ENCODE measurements around the gene TMC1. TPM values are rescaled to one million over a fixed set of nuclear protein-coding genes. Genes with fewer than 3 reads are reported as not detected.

TMC1 gene
- total and polyA plus RNA-seq, 2 of the 13 experiments (the other 11 are each of a cell fraction or from before 2014, with no cell fraction given) = 0.02 to 0.03 TPM

GRCh38 chr9:72884508-72884907 lies 363.1 kb downstream of the TMC1 start:
- CTCF ChIA-PET (ENCODE audit: low intra/inter-chr PET ratio, low total read pairs) = no interaction called here
- 72% methylated on average over 1 of the region's 1 CpG for WGBS (ENCODE audit: low lambda C conversion rate)
- intact Hi-C loops (cut with micrococcal nuclease; ENCODE audit: unreplicated experiment) (no loop called here), in situ Hi-C loops (cut with HindIII; ENCODE audit: extremely low pct_ligation_motif_present, low pct_unique_long_range_greater_than_20kb) (no loop called here)
- Histone ChIP-seq H3K27me3 (ENCODE audit: control insufficient read depth in 1 of 2, insufficient read depth in 2 of 2, low read length in 2 of 2) (no peaks in the 10 kb centered on the region), H3K9ac (ENCODE audit: insufficient read depth, low read depth, low read length) (no peak overlapping the region), H3K79me2 (ENCODE audit: insufficient read depth, low read length) (no peaks in the 10 kb centered on the region), H3K9me3 (ENCODE audit: low read length) (no peaks in the 10 kb centered on the region), H3K4me3 (replicated peaks in 1 of 3; ENCODE audit: insufficient read depth in 1 of 3, low read depth in 2 of 3, low read length in 3 of 3) (no peak overlapping the region), H4K20me1 (ENCODE audit: insufficient read depth, low read length) (no peaks in the 10 kb centered on the region), H3K36me3 (replicated peaks in 1 of 2; ENCODE audit: control insufficient read depth in 1 of 2, insufficient read depth in 2 of 2, low read length in 2 of 2) (0 out of 5 replicates have a peak, but pooled peaks cover 0 to 3% of the 10 kb centered on the region in 2 experiments), H3K4me1 (ENCODE audit: insufficient read depth, low read length) (no peaks in the 10 kb centered on the region), H3K4me2 (ENCODE audit: low read depth, low read length) (no peak overlapping the region), H2AFZ (ENCODE audit: low read length) (no peak overlapping the region), H3K27ac (ENCODE audit: extremely low read length, insufficient read depth, low read length) (no peak overlapping the region)
- DNase-seq (ENCODE audit: low spot score) (no peak), FAIRE-seq (no peak), ATAC-seq (no peak)
- TF ChIP-seq, protein P1, sequence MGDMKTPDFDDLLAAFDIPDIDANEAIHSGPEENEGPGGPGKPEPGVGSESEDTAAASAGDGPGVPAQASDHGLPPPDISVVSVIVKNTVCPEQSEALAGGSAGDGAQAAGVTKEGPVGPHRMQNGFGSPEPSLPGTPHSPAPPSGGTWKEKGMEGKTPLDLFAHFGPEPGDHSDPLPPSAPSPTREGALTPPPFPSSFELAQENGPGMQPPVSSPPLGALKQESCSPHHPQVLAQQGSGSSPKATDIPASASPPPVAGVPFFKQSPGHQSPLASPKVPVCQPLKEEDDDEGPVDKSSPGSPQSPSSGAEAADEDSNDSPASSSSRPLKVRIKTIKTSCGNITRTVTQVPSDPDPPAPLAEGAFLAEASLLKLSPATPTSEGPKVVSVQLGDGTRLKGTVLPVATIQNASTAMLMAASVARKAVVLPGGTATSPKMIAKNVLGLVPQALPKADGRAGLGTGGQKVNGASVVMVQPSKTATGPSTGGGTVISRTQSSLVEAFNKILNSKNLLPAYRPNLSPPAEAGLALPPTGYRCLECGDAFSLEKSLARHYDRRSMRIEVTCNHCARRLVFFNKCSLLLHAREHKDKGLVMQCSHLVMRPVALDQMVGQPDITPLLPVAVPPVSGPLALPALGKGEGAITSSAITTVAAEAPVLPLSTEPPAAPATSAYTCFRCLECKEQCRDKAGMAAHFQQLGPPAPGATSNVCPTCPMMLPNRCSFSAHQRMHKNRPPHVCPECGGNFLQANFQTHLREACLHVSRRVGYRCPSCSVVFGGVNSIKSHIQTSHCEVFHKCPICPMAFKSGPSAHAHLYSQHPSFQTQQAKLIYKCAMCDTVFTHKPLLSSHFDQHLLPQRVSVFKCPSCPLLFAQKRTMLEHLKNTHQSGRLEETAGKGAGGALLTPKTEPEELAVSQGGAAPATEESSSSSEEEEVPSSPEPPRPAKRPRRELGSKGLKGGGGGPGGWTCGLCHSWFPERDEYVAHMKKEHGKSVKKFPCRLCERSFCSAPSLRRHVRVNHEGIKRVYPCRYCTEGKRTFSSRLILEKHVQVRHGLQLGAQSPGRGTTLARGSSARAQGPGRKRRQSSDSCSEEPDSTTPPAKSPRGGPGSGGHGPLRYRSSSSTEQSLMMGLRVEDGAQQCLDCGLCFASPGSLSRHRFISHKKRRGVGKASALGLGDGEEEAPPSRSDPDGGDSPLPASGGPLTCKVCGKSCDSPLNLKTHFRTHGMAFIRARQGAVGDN (CRISPR knock-in tag; IDR thresholded peaks at IDR 0.05) = no peak
- no peak for TF ChIP-seq ZC3H13 (CRISPR knock-in tag; IDR thresholded peaks at IDR 0.05)
- TF ChIP-seq, protein P2, sequence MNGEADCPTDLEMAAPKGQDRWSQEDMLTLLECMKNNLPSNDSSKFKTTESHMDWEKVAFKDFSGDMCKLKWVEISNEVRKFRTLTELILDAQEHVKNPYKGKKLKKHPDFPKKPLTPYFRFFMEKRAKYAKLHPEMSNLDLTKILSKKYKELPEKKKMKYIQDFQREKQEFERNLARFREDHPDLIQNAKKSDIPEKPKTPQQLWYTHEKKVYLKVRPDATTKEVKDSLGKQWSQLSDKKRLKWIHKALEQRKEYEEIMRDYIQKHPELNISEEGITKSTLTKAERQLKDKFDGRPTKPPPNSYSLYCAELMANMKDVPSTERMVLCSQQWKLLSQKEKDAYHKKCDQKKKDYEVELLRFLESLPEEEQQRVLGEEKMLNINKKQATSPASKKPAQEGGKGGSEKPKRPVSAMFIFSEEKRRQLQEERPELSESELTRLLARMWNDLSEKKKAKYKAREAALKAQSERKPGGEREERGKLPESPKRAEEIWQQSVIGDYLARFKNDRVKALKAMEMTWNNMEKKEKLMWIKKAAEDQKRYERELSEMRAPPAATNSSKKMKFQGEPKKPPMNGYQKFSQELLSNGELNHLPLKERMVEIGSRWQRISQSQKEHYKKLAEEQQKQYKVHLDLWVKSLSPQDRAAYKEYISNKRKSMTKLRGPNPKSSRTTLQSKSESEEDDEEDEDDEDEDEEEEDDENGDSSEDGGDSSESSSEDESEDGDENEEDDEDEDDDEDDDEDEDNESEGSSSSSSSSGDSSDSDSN (CRISPR knock-in tag; IDR thresholded peaks at IDR 0.05) = no peak
- POLR2A ChIA-PET = no interaction called here
- BruUV-seq (replicated peaks) = no TSS peak

Other genes with a start within 250 kb of the TMC1 start
- gene ZFAND5, start 156.4 kb upstream of the TMC1 start, total RNA-seq (2016; rRNA removed; fragmentation: Illumina TruSeq; extraction: Trizol) = 41.8 and 60.2 TPM in 2 replicates
- 49.1 and 53.4 TPM in 2 replicates for gene ZFAND5, start 156.4 kb upstream of the TMC1 start, polyA plus RNA-seq (2011; rRNA removed)

All from HepG2 (cell line).